Lower leg skin (tissue), 4 donors: ENCODE results near the gene IQSEC3. TPM values are rescaled to one million over a fixed set of nuclear protein-coding genes. Genes with fewer than 3 reads are reported as not detected.
A peak's percentile ranks its signal among the peaks of the same experiment; 100 is the strongest.
"Not testable (repeated sequence)": the region's sequence is repeated elsewhere in the genome, so short reads cannot be mapped to it uniquely, and the experiment has no call there.

Experiments
- DNase-seq, 2 donors: peaks; one replicate each; pipeline ENCODE4 v3.0.0-alpha.2; 2019; ENCODE audit warnings: low spot score in 2 of 2
- H3K4me3 ChIP-seq: fragments of 200-600 bp; sonication (generic); 2 replicates; pipeline ENCODE4 v1.5.1; 2017; ENCODE audit warnings: mild to moderate bottlenecking, low read depth; ENCODE audit not compliant: poor library complexity, severe bottlenecking
- POLR2A ChIP-seq, 2 donors: fragments of 450-650 bp; IDR thresholded peaks; one replicate each; pipeline ENCODE4 v1.6.1; 2016 to 2017; ENCODE audit warnings: antibody characterized with exemption in 2 of 2, mild to moderate bottlenecking in 1 of 2, moderate library complexity in 1 of 2
- WGBS, 2 donors: methylation state at CpG; one replicate each; pipeline ENCODE4 v1.1.5; 2018; 5-methylcytosine and 5-hydroxymethylcytosine counted together
- intact Hi-C: fragments of 100-400 bp; cut with DNase I; formaldehyde crosslinking; loops from one replicate; pipeline ENCODE4 v1.15.0; 2023; ENCODE audit warnings: low total_unique reads
- total RNA-seq, 4 donors: library from RNA; depleted of rRNA; stranded (reverse); fragments of >200 nt; gene quantifications; one replicate each; pipeline ENCODE4 v1.1.0, GENCODE V29; 2016
- TF ChIP-seq, protein P1 (sequence below), 3 donors: fragments of 450-650 bp; IDR thresholded peaks; one replicate each; pipeline ENCODE4 v1.5.1; 2016; ENCODE audit warnings: antibody characterized with exemption in 3 of 3, mild to moderate bottlenecking in 3 of 3, moderate library complexity in 2 of 3

The IQSEC3 gene
- total RNA-seq, 4 donors from 2014 or later, result 0.04 to 0.10 (median 0.05) TPM; not detected in 1

DNA sequence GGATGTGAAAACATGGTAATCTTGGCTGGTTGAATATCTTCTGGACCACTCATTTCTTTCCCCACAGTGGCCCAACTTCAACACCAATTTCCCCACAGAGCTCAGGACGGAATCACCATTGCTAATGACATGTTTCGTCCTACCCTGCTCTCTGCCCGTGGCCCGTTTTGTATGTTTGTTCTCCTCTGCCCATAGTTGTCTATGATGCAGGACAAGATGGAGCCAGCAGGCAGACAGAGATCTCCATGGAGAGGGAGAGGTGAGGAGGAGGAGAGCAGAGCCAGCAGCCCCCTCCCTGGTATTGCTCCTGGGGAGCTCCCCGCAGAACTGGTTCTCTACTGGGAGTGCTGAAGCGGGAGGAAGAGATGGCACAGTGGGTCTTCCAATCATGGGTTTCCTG lies 3.1 kb downstream of the IQSEC3 start:
- H3K4me3 ChIP-seq, intact Hi-C loops: not testable (repeated sequence)
- WGBS, 2 donors, result 66 to 72% methylated on average over 6 of the region's 6 CpGs
- DNase-seq, result peak in 1 of 2 donors; percentile 76

- whole genome bisulfite sequencing, 2 donors, result 75 to 80% methylated on average over 2 of the region's 2 CpGs
- intact Hi-C loops, H3K4me3 ChIP-seq: not testable (repeated sequence)
- peak in 1 of 2 donors; percentile 53 for DNase-seq
Observed at GRCh38 chr12:70541-70940, 4.0 kb downstream of the IQSEC3 start.

GRCh38 chr12:72018-72417 lies 5.5 kb downstream of the IQSEC3 start:
- 51 to 65% methylated on average over 4 of the region's 4 CpGs for WGBS, 2 donors
- peak in 1 of 2 donors; percentile 71 for DNase-seq
- H3K4me3 ChIP-seq, intact Hi-C loops: not testable (repeated sequence)

DNA sequence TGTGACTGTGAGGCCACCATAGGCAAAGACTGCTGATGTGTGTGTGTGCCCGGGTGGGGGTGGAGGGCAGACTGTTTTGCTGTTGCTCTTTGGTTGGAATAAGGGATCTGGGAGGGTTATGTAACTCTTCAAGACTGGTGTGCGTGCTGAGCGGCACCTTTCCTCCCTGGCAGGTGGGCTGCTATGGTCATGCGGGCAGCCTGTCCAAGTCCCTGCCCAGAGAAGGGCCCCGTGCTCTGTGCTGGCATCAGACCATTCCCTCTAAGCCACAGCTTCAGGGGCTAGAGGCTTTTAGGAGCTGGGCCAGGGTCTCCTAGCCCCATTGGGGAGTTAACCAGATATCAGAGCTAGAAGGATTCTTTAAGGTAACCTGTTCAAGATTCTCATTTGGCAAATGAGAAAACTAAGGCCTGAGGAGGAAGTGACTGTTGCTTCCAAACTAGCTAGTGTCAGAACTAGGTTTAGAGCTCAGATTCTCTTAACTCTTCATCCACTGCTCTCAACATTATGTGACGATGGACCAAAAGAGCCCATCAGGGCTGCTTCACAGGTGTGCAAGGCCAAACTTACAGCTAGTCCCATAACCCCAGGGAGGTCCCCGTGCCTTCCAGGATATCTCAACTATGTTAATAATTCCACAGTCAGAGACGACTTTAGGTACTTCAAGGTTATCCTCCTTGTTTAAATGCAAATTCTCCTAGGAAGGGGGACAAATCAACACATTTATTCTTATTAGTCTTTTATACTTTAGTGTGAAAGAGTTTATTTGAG lies 8.0 kb downstream of the IQSEC3 start:
- intact Hi-C loops, H3K4me3 ChIP-seq: not testable (repeated sequence)
- DNase-seq, result peak in 1 of 2 donors; percentile 83
- 80 to 81% methylated on average over 8 of the region's 8 CpGs for WGBS, 2 donors

DNA sequence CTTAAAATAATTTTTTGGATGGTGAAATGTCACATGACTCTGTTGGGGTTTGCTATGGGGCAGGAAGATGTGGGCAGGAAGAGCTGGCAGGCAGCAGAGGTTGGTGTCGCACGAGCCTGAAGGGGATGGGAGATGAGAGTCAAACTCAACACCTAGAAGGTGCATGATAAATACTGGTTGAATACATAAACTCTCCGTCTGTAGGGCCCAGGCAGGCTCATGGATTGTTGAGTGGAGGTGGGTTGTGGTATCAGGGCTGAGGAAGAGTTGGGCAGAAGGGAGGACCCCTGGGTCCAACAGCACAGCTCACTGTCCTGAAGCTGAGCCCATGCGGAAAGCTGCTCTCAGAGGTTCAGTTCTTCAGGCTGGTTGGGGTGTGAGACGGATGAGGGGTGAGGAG lies 9.0 kb downstream of the IQSEC3 start:
- WGBS, 2 donors, result 75 to 80% methylated on average over 5 of the region's 5 CpGs
- intact Hi-C loops, H3K4me3 ChIP-seq: not testable (repeated sequence)
- peak in 1 of 2 donors; percentile 79 for DNase-seq

GRCh38 chr12:76102-76501 lies 9.5 kb downstream of the IQSEC3 start:
- intact Hi-C loops, H3K4me3 ChIP-seq: not testable (repeated sequence)
- DNase-seq, result peak in 1 of 2 donors; percentile 77
- 89% methylated on average over 10 of the region's 10 CpGs for WGBS, 2 donors

GRCh38 chr12:76551-76950 lies 10.0 kb downstream of the IQSEC3 start:
- WGBS, 2 donors, result 94 to 95% methylated on average over 8 of the region's 8 CpGs
- H3K4me3 ChIP-seq, intact Hi-C loops: not testable (repeated sequence)
- DNase-seq, result peak in 1 of 2 donors; percentile 73

DNA sequence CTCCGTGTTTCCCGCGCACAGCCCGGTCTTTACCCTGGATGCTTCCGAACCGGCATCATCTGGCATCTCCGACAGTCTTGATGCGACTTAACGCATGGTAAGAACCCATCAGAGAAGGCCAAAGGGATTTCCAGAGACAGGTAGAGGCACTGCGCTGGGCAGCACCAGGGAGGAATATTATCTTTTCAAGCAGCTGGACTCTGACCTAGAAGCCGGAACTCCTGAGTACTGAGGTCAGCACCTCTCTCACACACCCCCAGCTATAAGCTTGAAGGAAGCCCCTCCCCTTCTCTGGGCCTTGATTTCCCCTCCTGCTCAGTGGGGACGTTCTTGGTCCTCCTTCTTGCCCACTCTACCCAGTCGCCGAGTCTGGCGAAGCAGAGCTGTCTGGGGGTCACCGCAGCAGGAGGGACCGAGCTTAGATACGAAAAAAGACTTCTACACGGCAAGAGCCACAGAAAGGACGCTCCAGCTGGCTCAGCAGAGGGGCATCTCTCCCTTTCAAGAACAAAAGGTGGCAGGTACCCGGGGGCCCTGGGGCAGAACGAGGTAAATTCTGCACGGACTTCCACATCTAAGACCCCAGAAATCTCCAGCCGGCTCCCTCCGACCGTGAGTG lies 10.6 kb downstream of the IQSEC3 start:
- peak in 1 of 2 donors; percentile 31 for DNase-seq
- intact Hi-C loops, H3K4me3 ChIP-seq: not testable (repeated sequence)
- 81 to 84% methylated on average over 11 of the region's 26 CpGs for WGBS, 2 donors

DNA sequence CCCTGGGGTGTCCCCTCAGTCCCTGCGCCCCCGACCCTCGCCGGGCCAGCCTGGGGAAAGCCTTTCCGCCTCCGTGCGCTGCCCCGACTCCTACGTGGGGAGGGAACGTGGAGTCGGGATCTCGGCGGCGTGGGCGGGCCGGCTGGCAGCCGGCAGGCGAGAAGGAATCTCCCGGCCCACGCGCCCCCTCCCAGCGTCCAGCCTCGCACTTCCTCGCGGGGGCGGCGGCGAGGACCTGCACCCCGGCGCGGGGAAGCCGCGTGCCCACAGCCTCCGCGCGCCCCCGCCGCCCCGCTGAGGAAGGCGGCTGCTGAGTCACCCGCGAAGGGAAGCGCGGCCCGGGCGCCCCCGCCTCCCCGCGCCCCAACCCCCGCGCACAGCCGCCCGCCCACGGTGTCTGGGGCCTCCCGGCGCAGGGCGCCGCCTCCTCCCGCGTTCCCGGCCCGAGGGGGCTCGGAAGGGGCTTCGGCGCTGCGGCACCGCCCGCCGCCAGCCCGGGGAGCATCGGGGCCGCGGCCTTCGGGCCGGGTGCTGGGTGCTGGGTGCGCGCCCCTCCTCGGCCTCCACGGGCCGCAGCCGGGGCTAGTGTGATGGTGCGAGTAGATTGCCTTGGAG lies 11.3 kb downstream of the IQSEC3 start:
- peak in 1 of 2 donors; percentile 53 for DNase-seq
- H3K4me3 ChIP-seq, intact Hi-C loops: not testable (repeated sequence)
- WGBS, 2 donors, result 6 to 15% methylated on average over 16 to 33 of the region's 82 CpGs

GRCh38 chr12:78981-79380 lies 12.4 kb downstream of the IQSEC3 start:
- peak in 1 of 2 donors; percentile 23 for DNase-seq
- no peak overlapping the region for H3K4me3 ChIP-seq
- WGBS, 2 donors, result 81 to 89% methylated on average over 4 to 5 of the region's 5 CpGs
- TF ChIP-seq, protein P1, sequence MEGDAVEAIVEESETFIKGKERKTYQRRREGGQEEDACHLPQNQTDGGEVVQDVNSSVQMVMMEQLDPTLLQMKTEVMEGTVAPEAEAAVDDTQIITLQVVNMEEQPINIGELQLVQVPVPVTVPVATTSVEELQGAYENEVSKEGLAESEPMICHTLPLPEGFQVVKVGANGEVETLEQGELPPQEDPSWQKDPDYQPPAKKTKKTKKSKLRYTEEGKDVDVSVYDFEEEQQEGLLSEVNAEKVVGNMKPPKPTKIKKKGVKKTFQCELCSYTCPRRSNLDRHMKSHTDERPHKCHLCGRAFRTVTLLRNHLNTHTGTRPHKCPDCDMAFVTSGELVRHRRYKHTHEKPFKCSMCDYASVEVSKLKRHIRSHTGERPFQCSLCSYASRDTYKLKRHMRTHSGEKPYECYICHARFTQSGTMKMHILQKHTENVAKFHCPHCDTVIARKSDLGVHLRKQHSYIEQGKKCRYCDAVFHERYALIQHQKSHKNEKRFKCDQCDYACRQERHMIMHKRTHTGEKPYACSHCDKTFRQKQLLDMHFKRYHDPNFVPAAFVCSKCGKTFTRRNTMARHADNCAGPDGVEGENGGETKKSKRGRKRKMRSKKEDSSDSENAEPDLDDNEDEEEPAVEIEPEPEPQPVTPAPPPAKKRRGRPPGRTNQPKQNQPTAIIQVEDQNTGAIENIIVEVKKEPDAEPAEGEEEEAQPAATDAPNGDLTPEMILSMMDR (IDR thresholded peaks at IDR 0.05), result no peak
- no peak for TF ChIP-seq POLR2A (IDR thresholded peaks at IDR 0.05)
- intact Hi-C loops, result no loop called here
